ENCODE results near the gene ZNF808.
"Not testable (repeated sequence)": the region's sequence is repeated elsewhere in the genome, so short reads cannot be mapped to it uniquely, and the experiment has no call there.

ZNF808 gene

DNA sequence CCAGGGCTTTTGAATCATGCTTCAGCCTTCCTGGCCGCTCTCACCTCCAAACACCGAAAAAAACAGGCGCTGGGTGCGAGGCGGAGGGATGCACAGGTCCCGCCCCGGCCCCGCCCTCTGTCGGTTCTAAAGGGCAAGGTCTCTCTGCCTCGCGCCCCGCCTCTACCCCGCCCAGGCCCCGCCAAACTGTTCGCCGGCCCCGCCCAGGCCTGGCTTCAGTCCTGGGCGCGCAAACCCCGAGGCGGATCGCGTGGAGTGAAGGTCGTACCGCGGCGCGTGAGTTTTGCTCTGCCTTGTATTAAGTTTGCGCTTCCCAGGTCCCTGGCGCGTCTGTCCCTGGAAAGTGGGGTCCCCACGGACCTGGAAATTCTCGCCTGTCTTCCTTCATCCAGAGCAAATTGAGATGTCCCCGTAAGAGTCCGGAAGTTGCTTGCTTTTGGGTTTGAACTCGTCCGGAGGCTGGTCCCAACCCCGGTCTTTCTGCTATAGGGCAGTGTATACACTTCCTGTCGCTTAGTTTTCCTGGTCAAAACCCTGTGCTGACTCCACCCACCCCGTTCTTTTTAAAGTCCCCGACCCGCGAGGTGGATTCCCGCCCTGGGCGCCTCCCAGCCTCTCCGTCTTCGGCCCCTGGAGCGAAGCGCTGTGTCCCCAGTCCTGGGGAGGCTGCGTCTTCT, 8.4 kb downstream of the ZNF808 start:
- in situ Hi-C loops (cut with MboI; ENCODE audit: low sequenced_read_pairs) = no loop called here

DNA sequence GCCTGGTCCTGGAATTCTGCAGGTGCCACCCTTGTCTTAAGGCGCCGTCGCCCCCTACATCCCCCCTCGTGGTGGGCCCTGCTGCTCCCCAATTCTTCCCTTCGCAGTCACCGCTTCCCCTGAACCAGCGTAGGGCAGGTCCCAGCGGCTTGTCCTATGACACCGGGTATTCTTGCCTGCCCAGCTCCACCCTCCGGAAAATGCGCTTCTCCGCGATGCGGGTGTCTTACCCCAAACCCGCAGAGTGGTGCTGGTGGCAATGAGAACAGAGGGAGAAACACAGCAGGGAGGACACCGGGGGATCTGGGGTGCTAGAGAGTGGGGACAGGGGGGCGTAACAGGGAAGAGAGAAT, 9.0 kb downstream of the ZNF808 start:
- in situ Hi-C loops (cut with MboI; ENCODE audit: low sequenced_read_pairs) = no loop called here

DNA sequence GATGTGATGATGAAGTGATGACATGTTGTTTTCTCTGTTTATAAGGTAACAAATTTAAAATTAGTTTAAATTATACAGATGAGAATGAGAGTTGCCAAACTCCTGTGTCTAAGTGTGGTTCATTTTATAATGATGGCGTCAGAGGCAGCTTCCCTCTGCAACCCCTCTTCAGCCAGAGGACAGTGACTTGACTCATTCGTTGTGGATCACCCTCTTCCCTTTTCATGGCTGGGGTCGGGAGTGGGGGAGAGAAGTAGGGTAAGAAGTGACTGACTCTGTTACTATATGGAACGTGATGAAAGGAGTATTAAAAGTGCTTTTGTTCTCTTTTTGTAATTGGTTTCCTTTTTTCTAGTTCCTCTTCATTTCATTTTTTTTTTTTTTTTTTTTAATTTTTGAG, 11.3 kb downstream of the ZNF808 start:
- in situ Hi-C loops (cut with MboI; ENCODE audit: low sequenced_read_pairs) = not testable (repeated sequence)

DNA sequence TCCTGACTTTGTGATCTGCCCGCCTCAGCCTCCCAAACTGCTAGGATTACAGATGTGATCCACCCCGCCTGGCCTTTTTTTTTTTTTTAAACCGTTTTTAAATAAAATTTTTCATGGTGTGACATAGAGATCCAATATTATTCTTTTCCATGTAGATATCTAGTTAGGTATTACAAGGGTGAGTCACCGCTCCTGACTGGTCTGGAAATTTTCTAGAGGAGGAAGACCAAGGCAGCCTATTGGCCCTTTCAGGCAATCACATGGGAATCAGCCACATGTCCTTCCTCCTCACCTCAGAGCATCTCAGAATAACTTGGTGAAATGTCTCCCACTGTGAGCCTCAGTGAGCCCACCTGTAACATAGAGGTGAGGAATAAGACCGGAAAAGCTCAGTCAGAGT, 13.7 kb downstream of the ZNF808 start:
- in situ Hi-C loops (cut with MboI; ENCODE audit: low sequenced_read_pairs) = not testable (repeated sequence)

DNA sequence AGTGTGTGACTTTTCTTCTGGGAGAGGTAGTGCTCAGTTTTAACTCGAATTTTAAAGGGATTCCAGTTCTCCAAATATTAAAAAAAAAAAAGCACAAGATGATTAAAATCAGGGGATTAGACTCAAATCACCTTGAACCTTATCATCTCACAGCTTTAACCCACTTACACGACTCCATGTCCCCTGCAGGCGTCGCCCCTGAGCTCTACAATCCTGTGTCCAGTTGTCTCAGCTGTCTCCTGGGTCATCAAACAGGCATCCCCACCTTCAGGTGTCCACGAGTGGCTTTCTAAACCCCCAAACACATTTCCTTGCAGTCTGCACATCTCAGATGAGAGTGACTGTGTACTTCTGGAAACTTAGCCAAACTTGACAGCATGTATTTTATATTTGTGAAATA, 14.1 kb downstream of the ZNF808 start:
- in situ Hi-C loops (cut with MboI; ENCODE audit: low sequenced_read_pairs) = no loop called here

DNA sequence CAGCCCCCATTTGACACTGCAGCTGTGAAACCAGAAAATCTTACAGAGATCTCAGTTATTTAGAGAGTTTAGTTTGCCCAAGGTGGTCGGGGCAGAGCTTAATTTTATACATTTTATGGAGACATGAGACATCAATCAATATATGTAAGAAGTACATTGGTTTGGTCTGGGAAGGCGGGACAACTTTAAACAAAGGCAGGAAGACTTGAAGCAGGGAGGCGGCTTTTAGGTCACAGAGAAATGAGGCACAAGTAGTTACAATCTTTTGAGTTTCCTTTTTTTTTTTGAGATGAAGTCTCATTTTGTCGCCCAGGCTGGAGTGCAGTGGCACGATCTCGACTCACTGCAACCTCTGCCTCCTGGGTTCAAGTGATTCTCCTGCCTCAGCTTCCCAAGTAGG, 15.1 kb downstream of the ZNF808 start:
- in situ Hi-C loops (cut with MboI; ENCODE audit: low sequenced_read_pairs) = not testable (repeated sequence)

DNA sequence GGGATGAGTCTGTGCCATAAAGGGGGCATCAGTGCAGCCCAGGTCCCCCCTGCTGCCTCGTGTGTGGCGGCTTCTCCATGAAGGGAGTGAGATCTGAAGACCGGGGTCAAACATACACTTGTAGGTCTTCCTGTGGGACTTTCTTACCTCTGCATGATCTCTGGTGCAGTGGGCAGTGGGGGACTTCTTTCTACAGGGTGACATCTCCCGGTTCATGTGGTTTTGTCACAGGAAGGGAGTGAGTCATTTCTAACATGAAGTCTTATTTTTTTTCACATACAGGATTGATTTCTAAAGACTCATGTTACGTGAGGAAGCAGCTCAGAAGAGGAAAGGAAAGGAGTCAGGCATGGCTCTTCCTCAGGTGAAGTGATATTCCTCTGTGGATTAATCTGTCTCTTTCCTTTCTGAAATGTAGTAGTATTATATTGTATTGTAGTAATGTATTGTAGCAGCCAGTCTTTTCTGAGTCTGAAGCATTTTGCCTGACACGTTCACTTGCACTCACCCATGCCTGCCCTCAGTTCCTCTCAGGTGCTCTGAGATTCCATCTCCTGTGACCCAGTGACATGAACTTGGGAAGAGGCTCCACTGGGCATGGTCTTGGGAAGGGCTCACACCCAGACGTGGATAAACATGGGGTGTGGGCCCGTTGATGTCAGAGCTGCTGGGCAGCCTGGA, 15.7 kb downstream of the ZNF808 start:
- in situ Hi-C loops (cut with MboI; ENCODE audit: low sequenced_read_pairs) = no loop called here

DNA sequence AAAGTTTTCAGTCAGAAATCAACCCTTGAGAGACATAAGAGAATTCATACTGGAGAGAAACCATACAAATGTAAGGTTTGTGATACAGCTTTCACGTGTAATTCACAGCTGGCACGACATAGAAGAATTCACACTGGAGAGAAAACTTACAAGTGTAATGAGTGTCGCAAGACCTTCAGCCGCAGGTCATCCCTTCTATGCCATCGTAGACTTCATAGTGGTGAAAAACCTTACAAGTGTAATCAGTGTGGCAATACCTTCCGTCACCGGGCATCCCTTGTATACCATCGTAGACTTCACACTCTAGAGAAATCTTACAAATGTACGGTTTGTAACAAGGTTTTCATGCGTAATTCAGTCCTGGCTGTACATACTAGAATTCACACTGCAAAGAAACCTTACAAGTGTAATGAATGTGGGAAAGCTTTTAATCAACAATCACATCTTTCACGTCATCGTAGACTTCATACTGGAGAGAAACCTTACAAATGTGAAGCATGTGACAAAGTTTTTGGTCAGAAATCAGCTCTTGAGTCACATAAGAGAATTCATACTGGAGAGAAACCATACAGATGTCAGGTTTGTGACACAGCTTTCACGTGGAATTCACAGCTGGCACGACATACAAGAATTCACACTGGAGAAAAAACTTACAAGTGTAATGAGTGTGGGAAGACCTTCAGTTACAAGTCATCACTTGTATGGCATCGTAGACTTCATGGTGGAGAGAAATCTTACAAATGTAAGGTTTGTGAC, 26.9 kb downstream of the ZNF808 start:
- in situ Hi-C loops (cut with MboI; ENCODE audit: low sequenced_read_pairs) = no loop called here

DNA sequence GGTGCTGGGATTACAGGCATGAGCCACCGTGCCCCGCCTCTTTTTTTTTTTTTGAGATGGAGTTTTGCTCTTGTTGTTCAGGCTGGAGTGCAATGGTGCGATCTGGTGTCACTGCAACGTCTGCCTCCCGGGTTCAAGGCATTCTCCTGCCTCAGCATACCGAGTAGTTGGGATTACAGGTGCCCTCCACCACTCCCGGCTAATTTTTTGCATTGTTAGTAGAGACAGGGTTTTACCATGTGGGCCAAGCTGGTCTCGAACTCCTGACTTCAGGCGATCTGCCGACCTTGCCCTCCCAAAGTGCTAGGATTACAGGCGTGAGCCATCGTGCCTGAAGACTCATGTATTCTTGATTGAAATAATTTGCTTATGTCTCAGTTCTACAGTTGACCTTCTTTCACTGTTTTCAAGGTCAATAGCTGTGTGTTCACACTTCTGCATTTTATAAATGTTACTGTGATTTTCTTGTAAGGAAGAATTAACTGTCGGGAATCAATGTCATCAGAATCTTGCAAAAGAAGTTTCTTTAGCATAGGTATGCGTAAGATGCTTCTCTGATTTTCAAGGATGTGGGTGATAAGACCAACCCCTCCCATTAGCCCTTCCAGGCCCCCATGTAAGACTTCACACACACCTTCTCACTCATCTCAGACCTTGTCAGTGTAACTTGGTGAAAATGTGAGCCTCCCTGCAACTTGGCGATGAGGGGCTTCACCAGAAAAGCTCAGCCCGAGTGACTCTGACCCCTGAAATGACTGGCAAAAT, 29.9 kb downstream of the ZNF808 start:
- in situ Hi-C loops (cut with MboI; ENCODE audit: low sequenced_read_pairs) = no loop called here

DNA sequence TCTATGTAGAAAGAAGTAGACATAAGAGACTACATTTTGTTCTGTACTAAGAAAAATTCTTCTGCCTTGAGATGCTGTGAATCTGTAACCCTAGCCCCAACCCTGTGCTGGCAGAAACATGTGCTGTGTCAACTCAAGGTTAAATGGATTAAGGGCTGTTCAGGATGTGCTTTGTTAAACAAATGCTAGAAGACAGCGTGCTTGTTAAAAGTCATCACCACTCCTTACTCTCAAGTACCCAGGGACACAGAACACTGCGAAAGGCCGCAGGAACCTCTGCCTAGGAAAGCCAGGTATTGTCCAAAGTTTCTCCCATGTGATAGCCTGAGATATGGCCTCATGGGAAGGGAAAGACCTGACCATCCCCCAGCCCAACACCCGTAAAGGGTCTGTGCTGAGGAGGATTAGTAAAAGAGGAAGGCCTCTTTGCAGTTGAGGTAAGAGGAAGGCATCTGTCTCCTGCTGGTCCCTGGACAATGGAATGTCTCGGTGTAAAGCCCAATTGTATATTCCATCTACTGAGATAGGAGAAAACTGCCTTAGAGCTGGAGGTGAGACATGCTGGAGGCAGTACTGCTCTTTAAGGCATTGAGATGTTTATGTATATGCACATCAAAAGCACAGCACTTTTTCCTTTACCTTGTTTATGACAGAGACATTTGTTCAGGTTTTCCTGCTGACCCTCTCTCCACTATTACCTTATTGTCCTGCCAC, 31.4 kb downstream of the ZNF808 start:
- in situ Hi-C loops (cut with MboI; ENCODE audit: low sequenced_read_pairs) = not testable (repeated sequence)

DNA sequence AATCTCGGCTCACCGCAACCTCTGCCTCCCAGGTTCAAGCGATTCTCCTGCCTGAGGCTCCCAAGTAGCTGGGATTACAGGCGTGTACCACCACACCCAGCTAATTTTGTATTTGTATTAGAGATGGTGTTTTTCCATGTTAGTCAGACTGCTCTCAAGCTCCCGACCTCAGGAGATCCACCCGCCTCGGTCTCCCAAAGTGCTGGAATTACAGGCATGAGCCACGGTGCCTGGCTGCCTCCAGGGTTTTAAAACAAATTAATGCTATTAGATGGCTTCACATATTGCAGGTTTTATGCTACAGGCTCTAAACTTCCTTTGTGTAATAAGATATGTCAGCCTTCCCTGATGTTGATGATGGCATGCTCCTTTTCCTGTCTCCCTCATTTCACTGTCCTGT, 34.1 kb downstream of the ZNF808 start:
- in situ Hi-C loops (cut with MboI; ENCODE audit: low sequenced_read_pairs) = not testable (repeated sequence)

DNA sequence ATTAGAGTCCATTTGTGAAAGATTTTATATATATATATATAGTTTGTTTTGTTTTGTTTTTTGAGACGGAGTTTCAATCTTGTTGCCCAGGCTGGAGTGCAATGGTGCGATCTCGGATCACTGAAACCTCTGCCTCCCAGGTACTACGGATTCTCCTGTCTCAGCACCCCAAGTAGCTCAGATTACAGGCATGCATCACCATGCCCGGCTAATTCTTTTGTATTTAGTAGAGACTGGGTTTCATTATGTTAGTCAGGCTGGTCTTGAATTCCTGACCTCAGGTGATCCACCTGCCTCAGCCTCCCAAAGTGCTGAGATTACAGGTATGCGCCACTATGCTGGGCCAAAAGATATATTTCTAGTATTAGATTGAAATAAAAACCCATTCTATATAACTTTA, 38.7 kb downstream of the ZNF808 start:
- in situ Hi-C loops (cut with MboI; ENCODE audit: low sequenced_read_pairs) = no loop called here

DNA sequence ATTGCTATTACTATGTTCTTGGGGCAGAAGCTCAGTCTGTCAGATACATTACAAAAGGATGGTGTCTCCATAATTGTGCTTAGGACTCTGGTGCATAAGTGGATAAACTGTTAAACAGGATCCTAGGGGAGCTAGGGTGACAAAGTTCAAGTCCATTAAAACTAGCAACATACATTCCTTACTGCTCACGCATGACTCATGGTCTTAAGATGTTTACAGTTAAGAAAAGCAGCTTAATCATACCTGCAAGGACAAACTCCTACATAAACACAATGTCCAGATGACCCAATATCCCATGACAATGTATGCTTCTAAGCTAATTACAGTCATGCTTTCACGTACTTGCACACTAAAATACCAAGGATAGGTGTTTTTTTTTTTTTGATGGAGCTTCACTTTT, 39.1 kb downstream of the ZNF808 start:
- in situ Hi-C loops (cut with MboI; ENCODE audit: low sequenced_read_pairs) = no loop called here

DNA sequence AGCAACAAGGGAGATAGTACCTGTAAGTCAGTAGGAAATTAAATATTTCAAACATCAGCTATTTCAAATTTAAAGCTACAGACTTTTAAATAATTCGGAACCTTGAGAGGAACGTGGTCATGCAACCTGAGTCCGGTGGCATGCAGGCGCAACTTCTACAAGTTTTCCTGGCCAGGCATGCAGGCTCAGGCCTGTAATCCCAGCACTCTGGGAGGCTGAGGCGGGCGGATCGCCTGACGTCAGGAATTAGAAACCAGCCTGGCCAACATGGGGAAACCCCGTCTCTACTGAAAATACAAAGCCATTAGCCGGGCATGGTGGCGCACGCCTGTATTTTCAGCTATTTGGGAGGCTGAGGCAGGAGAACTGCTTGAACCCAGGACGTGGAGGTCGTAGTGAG, 40.5 kb downstream of the ZNF808 start:
- in situ Hi-C loops (cut with MboI; ENCODE audit: low sequenced_read_pairs) = no loop called here

DNA sequence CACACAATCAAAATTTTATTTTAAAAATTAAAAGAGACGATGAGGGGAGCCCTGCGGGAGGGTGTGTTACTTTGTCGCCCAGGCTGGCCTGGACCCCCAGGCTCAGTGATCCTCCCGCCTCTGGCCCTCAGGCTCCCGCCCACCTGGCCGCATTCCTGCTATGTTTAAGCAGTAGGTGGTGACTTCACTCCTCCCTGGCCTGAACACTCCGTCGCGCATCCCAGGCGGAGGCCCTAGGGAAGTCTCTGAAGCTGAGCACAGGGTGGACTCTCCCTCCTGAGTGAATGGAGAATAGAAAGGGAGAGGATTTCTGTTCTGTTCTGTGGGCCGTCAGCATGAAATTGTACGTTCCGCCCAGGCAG, 42.2 kb downstream of the ZNF808 start:
- in situ Hi-C loops (cut with MboI; ENCODE audit: low sequenced_read_pairs) = not testable (repeated sequence)

DNA sequence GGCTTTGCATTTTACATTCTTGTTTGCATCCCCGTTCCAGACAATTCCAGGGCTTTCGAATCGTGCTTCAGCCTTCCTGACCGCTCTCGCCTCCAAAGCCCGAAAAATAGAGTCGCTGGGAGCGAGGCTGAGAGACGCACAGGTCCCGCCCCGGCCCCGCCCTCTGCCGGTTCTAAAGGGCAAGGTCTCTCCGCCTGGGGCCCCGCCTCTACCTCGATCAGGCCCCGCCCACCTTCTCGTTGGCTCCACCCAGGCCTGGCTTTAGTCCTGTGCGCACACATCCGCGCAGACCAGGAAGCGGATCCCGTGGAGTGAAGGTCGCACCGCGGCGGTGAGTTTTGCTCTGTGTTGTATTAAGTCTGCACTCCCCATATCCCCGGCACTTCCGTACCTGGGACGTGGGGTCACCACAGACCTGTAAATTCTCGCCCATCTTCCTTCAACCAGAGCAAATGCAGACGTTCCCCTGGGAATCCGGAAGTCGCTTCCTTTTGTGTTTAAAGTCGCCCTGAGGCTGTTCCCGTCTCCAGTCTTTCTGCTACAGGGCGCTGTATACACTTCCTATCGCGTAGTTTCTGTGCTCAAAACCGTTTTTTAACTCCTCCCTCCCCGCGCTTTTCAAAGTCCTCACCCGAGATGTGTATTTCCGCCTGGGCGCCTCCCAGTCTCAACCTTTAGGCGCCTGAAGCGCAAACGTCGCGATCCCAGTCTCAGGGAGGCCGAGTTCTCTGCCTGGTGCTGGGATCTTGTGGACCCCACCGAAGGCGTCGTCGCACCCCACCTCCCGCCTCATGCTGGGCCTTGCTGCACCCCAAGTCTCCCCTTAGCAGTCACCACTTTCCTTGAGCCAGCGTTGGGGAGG, 42.8 kb downstream of the ZNF808 start, which contains the start of gene ZNF701:
TSS of gene ZNF701 (plus strand) at position 288 of the 862 bp plus-strand sequence. CDS start 3,861 bp downstream, outside the sequence.
- in situ Hi-C loops (cut with MboI; ENCODE audit: low sequenced_read_pairs) = no loop called here

DNA sequence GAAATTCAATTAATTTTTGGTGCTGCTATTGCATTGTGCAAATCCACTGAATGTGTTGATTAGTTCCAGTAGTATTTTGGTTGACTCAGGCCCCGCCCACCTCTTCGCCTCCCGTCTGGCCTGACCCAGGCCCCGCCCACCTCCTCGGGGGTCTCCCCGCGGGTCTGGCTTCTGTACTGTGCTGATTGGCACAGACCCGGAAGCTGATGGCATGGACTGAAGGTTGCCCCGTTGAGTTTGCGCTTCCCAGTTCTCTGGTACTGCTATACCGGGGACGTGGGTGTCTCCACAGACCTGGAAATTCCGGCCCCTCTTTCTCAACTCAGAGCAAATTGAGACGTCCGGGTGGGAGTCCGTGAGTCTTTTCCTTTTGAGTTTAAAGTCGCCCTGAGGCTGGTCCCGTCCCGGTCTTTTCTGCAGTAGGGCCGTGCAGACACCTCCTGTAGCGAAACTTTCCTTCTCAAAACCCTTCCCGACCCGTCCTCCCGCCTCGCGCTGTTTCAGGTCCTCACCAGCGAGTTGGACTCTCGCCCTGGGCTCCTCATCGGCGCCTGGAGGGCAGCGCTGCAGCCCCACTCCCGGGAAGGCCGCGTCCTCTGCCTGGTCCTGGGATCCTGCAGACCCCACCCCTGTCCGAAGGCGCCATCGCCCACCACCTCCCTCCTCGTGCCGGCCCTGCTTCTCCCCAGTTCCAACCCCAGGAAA, 57.4 kb downstream of the ZNF808 start:
- in situ Hi-C loops (cut with MboI; ENCODE audit: low sequenced_read_pairs) = no loop called here

DNA sequence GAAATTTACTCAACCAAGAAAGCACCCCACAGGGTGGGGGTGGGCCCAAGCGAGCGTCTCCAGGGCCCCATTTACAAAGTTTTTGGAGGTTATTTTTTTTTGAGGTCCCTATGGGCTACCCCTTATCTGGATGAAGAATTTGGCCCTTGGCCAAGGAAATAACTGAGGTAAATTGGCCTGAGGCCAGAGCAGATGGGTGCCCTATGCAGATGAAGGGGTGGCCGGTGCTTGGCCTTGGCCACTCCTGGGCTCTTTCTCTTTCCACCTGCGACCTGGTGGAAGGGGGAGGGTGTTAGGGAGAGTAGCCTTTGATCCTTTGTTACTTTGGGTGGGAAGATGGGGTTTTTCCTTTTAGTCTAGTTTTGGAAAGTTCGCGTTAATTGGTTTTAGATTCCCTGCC, 58.1 kb downstream of the ZNF808 start:
- in situ Hi-C loops (cut with MboI; ENCODE audit: low sequenced_read_pairs) = no loop called here

DNA sequence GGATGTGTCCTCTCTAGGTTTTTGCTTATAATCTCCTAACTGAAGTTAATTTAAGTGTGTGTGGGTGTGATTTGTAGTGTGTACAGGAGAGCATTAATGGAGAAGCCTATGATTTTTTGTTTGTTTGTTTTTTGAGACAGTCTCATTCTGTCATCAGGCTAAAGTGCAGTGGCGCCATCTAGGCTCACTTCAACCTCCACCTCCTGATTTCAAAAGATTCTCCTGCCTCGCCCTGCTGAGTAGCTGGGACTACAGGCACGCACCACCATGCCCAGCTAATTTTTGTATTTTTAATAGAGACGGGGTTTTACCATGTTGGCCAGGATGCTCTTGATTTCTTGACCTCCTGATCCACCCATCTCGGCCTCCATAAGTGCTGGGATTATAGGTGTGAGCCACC, 63.3 kb downstream of the ZNF808 start:
- in situ Hi-C loops (cut with MboI; ENCODE audit: low sequenced_read_pairs) = no loop called here

Data from HL-60/S4 treated with phorbol 12-myristate 13-acetate at 8.2 ng/mL for 4 days and 3 days (cell line).